H1 (cell line): ENCODE data around the gene TAPBPL. TPM values are rescaled to one million over a fixed set of nuclear protein-coding genes. Genes with fewer than 3 reads are reported as not detected.

Experiments
- SIRT6 ChIP-seq: IDR thresholded peaks from one replicate; pipeline ENCODE4 v1.7.1; 2012; ENCODE audit warnings: low read length, inconsistent platforms
- polyA plus RNA-seq, 7 experiments: library from polyadenylated mRNA; depleted of rRNA in 3 of 7; stranded (reverse) in 5 of 7; unstranded in 2 of 7; fragments of >200 nt in 5 of 7; fragments of 200-250 nt in 2 of 7; gene quantifications; 1 replicate in 5 of 7; 2 replicates in 1 of 7; 4 replicates in 1 of 7; pipeline versions ENCODE4 v1.2.1 to v1.2.3, GENCODE V29; 2011 to 2013; ENCODE audit warnings: missing spikeins in 2 of 7, mixed read lengths in 2 of 7
- total RNA-seq: library from RNA; stranded (reverse); fragmentation: NEBNext Ultra II Directional; extraction: Animal tissue kit (Norgen Biotek cat#: 25700); gene quantifications from 2 replicates; pipeline ENCODE4 v1.2.1, GENCODE V29; 2021

Gene TAPBPL
- total and polyA plus RNA-seq, 2 of the 8 experiments (the other 6 are each of a cell fraction or from before 2014, with no cell fraction given): 0.61 to 1.5 TPM

GRCh38 chr12:6458281-6459003, 6.6 kb downstream of the TAPBPL start (continued):
- TF ChIP-seq SIRT6: no peak
